MM.1S (cell line): ENCODE results near the gene PTPN2.
A peak's percentile ranks its signal among the peaks of the same experiment; 100 is the strongest.

Experiments used
- DNase-seq: peaks from one replicate; pipeline ENCODE4 v3.0.0-alpha.2; 2015
- H2AFZ ChIP-seq: fragments of 300-600 bp; sonication (generic); 2 replicates; pipeline ENCODE4 v1.6.0; 2016; ENCODE audit warnings: antibody characterized with exemption, low read length
- H3F3A ChIP-seq: fragments of 300-600 bp; sonication (generic); 2 replicates; pipeline ENCODE4 v1.6.1; 2016; ENCODE audit warnings: mild to moderate bottlenecking, antibody characterized with exemption, low read length, moderate library complexity, mixed read lengths; ENCODE audit not compliant: insufficient read depth
- H3K27ac ChIP-seq: fragments of 300-600 bp; sonication (generic); 2 replicates; pipeline ENCODE4 v1.5.1; 2016; ENCODE audit warnings: mild to moderate bottlenecking, low read length
- H3K27me3 ChIP-seq: fragments of 300-600 bp; sonication (generic); replicated peaks from 2 replicates; pipeline ENCODE4 v1.6.0; 2016; ENCODE audit warnings: low read length; ENCODE audit not compliant: insufficient read depth
- H3K36me3 ChIP-seq: fragments of 300-600 bp; sonication (generic); replicated peaks from 2 replicates; pipeline ENCODE4 v1.6.1; 2016; ENCODE audit warnings: mild to moderate bottlenecking, low read length, mixed read lengths; ENCODE audit not compliant: insufficient read depth
- H3K4me1 ChIP-seq: fragments of 300-600 bp; sonication (generic); 2 replicates; pipeline ENCODE4 v1.6.1; 2016; ENCODE audit warnings: low read length, mixed read lengths
- H3K4me2 ChIP-seq: fragments of 300-600 bp; sonication (generic); 2 replicates; pipeline ENCODE4 v1.6.0; 2016; ENCODE audit warnings: low read depth, low read length
- H3K4me3 ChIP-seq: fragments of 300-600 bp; sonication (generic); 2 replicates; pipeline ENCODE4 v1.5.1; 2016; ENCODE audit warnings: low read length, mixed read lengths
- H3K79me2 ChIP-seq: fragments of 300-600 bp; sonication (generic); 2 replicates; pipeline ENCODE4 v1.6.1; 2016; ENCODE audit warnings: mixed run types, low read length, mixed read lengths
- H3K9ac ChIP-seq: fragments of 300-600 bp; sonication (generic); 2 replicates; pipeline ENCODE4 v1.6.1; 2016; ENCODE audit warnings: low read length, mixed read lengths
- H3K9me2 ChIP-seq: fragments of 300-600 bp; sonication (generic); replicated peaks from 2 replicates; pipeline ENCODE4 v1.6.1; 2016; ENCODE audit warnings: mild to moderate bottlenecking, low read length, mixed read lengths; ENCODE audit not compliant: insufficient read depth
- H3K9me3 ChIP-seq: fragments of 300-600 bp; sonication (generic); replicated peaks from 2 replicates; pipeline ENCODE4 v1.6.1; 2016; ENCODE audit warnings: mild to moderate bottlenecking, low read length, mixed read lengths; ENCODE audit not compliant: insufficient read depth
- H4K20me1 ChIP-seq: fragments of 300-600 bp; sonication (generic); 2 replicates; pipeline ENCODE4 v1.6.1; 2016; ENCODE audit warnings: mild to moderate bottlenecking, low read length, moderate library complexity, mixed read lengths; ENCODE audit not compliant: insufficient read depth
- CTCF ChIP-seq: fragments of 300-600 bp; sonication (generic); IDR thresholded peaks from 2 replicates; pipeline ENCODE4 v1.5.1; 2016; ENCODE audit warnings: antibody characterized with exemption, low read length, mixed read lengths
- EZH2 ChIP-seq: fragments of 300-600 bp; sonication (generic); optimal IDR thresholded peaks from 2 replicates; pipeline ENCODE3; 2017; ENCODE audit warnings: low read depth, mild to moderate bottlenecking, antibody characterized with exemption, low read length, mixed read lengths
- EZH2phosphoT487 ChIP-seq: fragments of 300-600 bp; sonication (generic); IDR thresholded peaks from 2 replicates; pipeline ENCODE4 v1.6.1; 2018; ENCODE audit warnings: antibody characterized with exemption, low read length

PTPN2 gene

DNA sequence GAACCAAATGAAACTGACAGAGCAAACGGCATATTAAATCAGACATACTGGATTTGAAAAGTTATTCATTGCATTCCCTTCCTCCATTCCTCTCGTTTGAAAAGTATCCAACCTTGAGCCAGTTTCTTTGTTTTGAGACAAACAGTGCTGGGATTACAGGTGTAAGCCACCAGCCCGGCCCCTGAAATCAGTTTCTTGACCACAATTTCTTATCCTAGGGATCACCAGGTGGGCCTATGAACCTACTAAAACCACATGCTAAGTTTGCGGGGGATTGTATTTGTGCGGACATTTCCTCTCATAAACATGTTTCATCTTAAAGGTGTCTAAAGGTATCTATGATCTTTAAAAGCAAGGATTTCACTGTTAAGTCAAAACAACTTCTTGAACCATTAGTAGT lies 11.6 kb downstream of the PTPN2 start:
- H3K9me2 ChIP-seq = no peaks in the 10 kb centered on the region
- H2AFZ ChIP-seq = no peak overlapping the region
- peaks cover 17% of the 10 kb centered on the region for H3F3A ChIP-seq
- H3K27me3 ChIP-seq = no peaks in the 10 kb centered on the region
- no peak for DNase-seq
- H3K4me3 ChIP-seq = no peak overlapping the region
- TF ChIP-seq EZH2phosphoT487 (no peak), CTCF (no peak), EZH2 (no peak)
- no peaks in the 10 kb centered on the region for H3K9me3 ChIP-seq
- H3K9ac ChIP-seq = no peak overlapping the region
- H3K4me2 ChIP-seq = no peak overlapping the region
- no peak overlapping the region for H3K27ac ChIP-seq
- H3K36me3 ChIP-seq = no peaks in the 10 kb centered on the region
- H3K4me1 ChIP-seq = peaks cover 11% of the 10 kb centered on the region
- H3K79me2 ChIP-seq = peaks cover 68% of the 10 kb centered on the region
- no peaks in the 10 kb centered on the region; the same call in 1 of the 2 replicates for H4K20me1 ChIP-seq

GRCh38 chr18:12868576-12868975 lies 15.5 kb downstream of the PTPN2 start:
- H3K27me3 ChIP-seq = no peaks in the 10 kb centered on the region
- H3K36me3 ChIP-seq = no peaks in the 10 kb centered on the region
- no peak overlapping the region for H3K9ac ChIP-seq
- peak overlapping the region; percentile 89; the same call in 1 of the 2 replicates for H3K27ac ChIP-seq
- TF ChIP-seq EZH2phosphoT487 = no peak
- TF ChIP-seq EZH2 = no peak
- no peak for TF ChIP-seq CTCF
- no peaks in the 10 kb centered on the region for H3K9me2 ChIP-seq
- no peak overlapping the region for H2AFZ ChIP-seq
- peaks cover 13% of the 10 kb centered on the region for H3K4me1 ChIP-seq
- no peak overlapping the region for H3K4me3 ChIP-seq
- no peaks in the 10 kb centered on the region; the same call in 1 of the 2 replicates for H4K20me1 ChIP-seq
- no peak for DNase-seq
- H3K9me3 ChIP-seq = no peaks in the 10 kb centered on the region
- H3K4me2 ChIP-seq = peak overlapping the region; percentile 73
- peaks cover 83% of the 10 kb centered on the region for H3K79me2 ChIP-seq
- peaks cover 24% of the 10 kb centered on the region for H3F3A ChIP-seq

DNA sequence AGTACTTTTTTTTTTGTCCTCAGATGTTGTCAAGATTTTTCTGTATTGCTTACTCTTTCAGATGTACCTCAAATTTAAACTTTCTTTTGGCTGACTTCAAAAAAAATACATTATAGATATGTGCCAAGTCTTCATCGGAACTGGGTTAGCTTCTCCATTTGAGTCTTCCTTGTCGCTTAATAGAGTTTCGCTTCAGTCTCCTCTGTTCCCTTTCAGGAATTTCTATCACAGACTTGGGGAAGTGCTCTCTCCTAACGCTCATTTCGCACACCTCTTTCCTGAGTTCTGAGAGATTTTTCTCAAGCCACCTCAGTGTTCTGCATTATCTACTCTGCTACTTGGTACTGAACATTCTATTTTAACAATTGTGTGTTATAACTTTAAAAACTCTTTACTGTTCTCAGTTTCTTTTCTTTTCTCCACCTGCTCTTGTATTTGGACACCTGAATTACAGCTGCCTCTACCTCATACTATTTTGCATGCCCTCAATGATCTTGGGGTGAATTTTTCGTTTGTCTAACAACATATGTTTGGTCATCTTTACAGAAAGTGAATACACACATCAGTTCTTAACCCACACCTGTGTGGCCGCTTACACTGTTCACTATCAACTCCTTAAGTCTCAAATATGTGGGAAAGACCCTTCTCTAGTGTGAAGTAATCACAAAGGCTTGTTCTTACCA lies 16.5 kb downstream of the PTPN2 start:
- Histone ChIP-seq H3K27ac (peak overlapping the region; percentile 89), H3K4me1 (peaks cover 23% of the 10 kb centered on the region), H3K9ac (peak overlapping the region; percentile 45), H3K4me2 (peak overlapping the region; percentile 73), H3K9me3 (no peaks in the 10 kb centered on the region), H2AFZ (no peak overlapping the region), H3K9me2 (no peaks in the 10 kb centered on the region), H4K20me1 (no peaks in the 10 kb centered on the region; the same call in 1 of the 2 replicates), H3F3A (peaks cover 26% of the 10 kb centered on the region), H3K4me3 (peak overlapping the region; percentile 26), H3K36me3 (no peaks in the 10 kb centered on the region), H3K27me3 (no peaks in the 10 kb centered on the region), H3K79me2 (peaks cover 86% of the 10 kb centered on the region)
- TF ChIP-seq CTCF (no peak), EZH2phosphoT487 (no peak), EZH2 (no peak)
- DNase-seq = peak; percentile 68
